Astrocyte (in vitro differentiated cells and primary cell): ENCODE results near the gene EPB42. TPM values are rescaled to one million over a fixed set of nuclear protein-coding genes. Genes with fewer than 3 reads are reported as not detected.

Experiments used
- DNase-seq: peaks from one replicate; pipeline ENCODE4 v3.0.0-alpha.2; 2010; ENCODE audit warnings: low read depth
- FAIRE-seq: peaks from 2 replicates; lab custom pipeline; 2011; peaks lifted over from hg19 to GRCh38; lab: Jason Lieb, UNC
- H2AFZ ChIP-seq: 2 replicates; pipeline ENCODE4 v1.6.0; 2012; ENCODE audit warnings: low read depth, low read length, inconsistent platforms
- H3K27ac ChIP-seq: 2 replicates; pipeline ENCODE4 v1.5.1; 2011; ENCODE audit warnings: low read depth, low read length, inconsistent platforms
- H3K27me3 ChIP-seq: 2 replicates; pipeline ENCODE4 v1.6.0; 2011; ENCODE audit warnings: low read length, inconsistent platforms; ENCODE audit not compliant: insufficient read depth
- H3K36me3 ChIP-seq: 2 replicates; pipeline ENCODE4 v1.5.1; 2011; ENCODE audit warnings: low read length, inconsistent platforms; ENCODE audit not compliant: insufficient read depth
- H3K4me1 ChIP-seq: 2 replicates; pipeline ENCODE4 v1.5.1; 2011; ENCODE audit warnings: low read length, inconsistent platforms; ENCODE audit not compliant: insufficient read depth
- H3K4me2 ChIP-seq: 2 replicates; pipeline ENCODE4 v1.6.0; 2012; ENCODE audit warnings: low read length, inconsistent platforms
- H3K4me3 ChIP-seq: 2 replicates; pipeline ENCODE4 v1.5.1; 2011; ENCODE audit warnings: low read depth, mild to moderate bottlenecking, low read length, inconsistent platforms; ENCODE audit not compliant: insufficient read depth
- H3K79me2 ChIP-seq: 2 replicates; pipeline ENCODE4 v1.6.0; 2012; ENCODE audit warnings: mild to moderate bottlenecking, low read length, inconsistent platforms; ENCODE audit not compliant: insufficient read depth
- H3K9ac ChIP-seq: 2 replicates; pipeline ENCODE4 v1.6.0; 2012; ENCODE audit warnings: mild to moderate bottlenecking, low read length, inconsistent platforms
- H3K9me3 ChIP-seq: 2 replicates; pipeline ENCODE4 v1.5.1; 2012; ENCODE audit warnings: low read depth, mild to moderate bottlenecking, low read length, inconsistent platforms; ENCODE audit not compliant: insufficient read depth
- H4K20me1 ChIP-seq: 2 replicates; pipeline ENCODE4 v1.6.0; 2012; ENCODE audit warnings: low read length, inconsistent platforms; ENCODE audit not compliant: insufficient read depth
- H3K27ac Mint-ChIP-seq: one replicate; pipeline ENCODE4 v1.8.0; 2021; ENCODE audit warnings: mild to moderate bottlenecking, mixed read lengths; ENCODE audit not compliant: unreplicated experiment
- H3K27me3 Mint-ChIP-seq: one replicate; pipeline ENCODE4 v1.8.0; 2021; ENCODE audit warnings: low read depth, mixed read lengths; ENCODE audit not compliant: unreplicated experiment
- H3K36me3 Mint-ChIP-seq: one replicate; pipeline ENCODE4 v1.8.0; 2021; ENCODE audit warnings: low read depth, mixed read lengths; ENCODE audit not compliant: unreplicated experiment
- H3K4me1 Mint-ChIP-seq: one replicate; pipeline ENCODE4 v1.8.0; 2021; ENCODE audit warnings: low read depth, mixed read lengths; ENCODE audit not compliant: unreplicated experiment
- H3K4me3 Mint-ChIP-seq: one replicate; pipeline ENCODE4 v1.8.0; 2021; ENCODE audit warnings: mild to moderate bottlenecking, moderate library complexity, mixed read lengths; ENCODE audit not compliant: unreplicated experiment
- H3K9me3 Mint-ChIP-seq: one replicate; pipeline ENCODE4 v1.8.0; 2021; ENCODE audit warnings: mild to moderate bottlenecking, mixed read lengths; ENCODE audit not compliant: unreplicated experiment
- CTCF ChIP-seq: IDR thresholded peaks from 2 replicates; pipeline ENCODE4 v1.5.1; 2011; ENCODE audit warnings: low read depth, mild to moderate bottlenecking, inconsistent platforms, low read length, moderate library complexity; ENCODE audit not compliant: insufficient read depth
- EZH2 ChIP-seq: IDR thresholded peaks from 2 replicates; pipeline ENCODE4 v1.6.1; 2012; ENCODE audit warnings: mild to moderate bottlenecking, low read length, inconsistent platforms; ENCODE audit not compliant: insufficient read depth
- total RNA-seq: library from RNA; stranded (reverse); gene quantifications from 2 replicates; pipeline ENCODE4 v1.2.1, GENCODE V29; 2021

Gene EPB42
- total RNA-seq, 1 donor from 2014 or later, result not detected

- H3K4me3 Mint-ChIP-seq, result no peak overlapping the region
- Histone ChIP-seq H3K9me3 (no peaks in the 10 kb centered on the region), H4K20me1 (no peaks in the 10 kb centered on the region), H3K36me3 (peaks cover 10% of the 10 kb centered on the region), H2AFZ (no peak overlapping the region), H3K4me1 (no peaks in the 10 kb centered on the region), H3K27me3 (no peaks in the 10 kb centered on the region), H3K4me3 (no peak overlapping the region), H3K79me2 (no peaks in the 10 kb centered on the region), H3K9ac (no peak overlapping the region), H3K4me2 (no peak overlapping the region), H3K27ac (no peak overlapping the region)
- H3K27me3 Mint-ChIP-seq, result peaks cover 3% of the 10 kb centered on the region
- H3K36me3 Mint-ChIP-seq, result peaks cover 18% of the 10 kb centered on the region
- DNase-seq (no peak), FAIRE-seq (no peak)
- H3K27ac Mint-ChIP-seq, result no peak overlapping the region
- H3K9me3 Mint-ChIP-seq, result peaks cover 9% of the 10 kb centered on the region
- H3K4me1 Mint-ChIP-seq, result no peaks in the 10 kb centered on the region
- TF ChIP-seq CTCF (no peak), EZH2 (no peak)
Measured at GRCh38 chr15:43196760-43197548, 23.9 kb downstream of the EPB42 start.

- H3K9me3 ChIP-seq, result no peaks in the 10 kb centered on the region
- no peak for TF ChIP-seq CTCF
- no peak for TF ChIP-seq EZH2
- no peaks in the 10 kb centered on the region for H4K20me1 ChIP-seq
- DNase-seq, result no peak
- H3K27ac ChIP-seq, result no peak overlapping the region
- Mint-ChIP-seq H3K27ac (no peak overlapping the region), H3K27me3 (no peaks in the 10 kb centered on the region), H3K9me3 (peaks cover 9% of the 10 kb centered on the region), H3K4me3 (no peak overlapping the region), H3K4me1 (no peaks in the 10 kb centered on the region), H3K36me3 (peaks cover 22% of the 10 kb centered on the region)
- peaks cover 15% of the 10 kb centered on the region for H3K36me3 ChIP-seq
- no peak overlapping the region for H3K4me2 ChIP-seq
- H3K9ac ChIP-seq, result no peak overlapping the region
- FAIRE-seq, result no peak
- H3K27me3 ChIP-seq, result no peaks in the 10 kb centered on the region
- no peaks in the 10 kb centered on the region for H3K79me2 ChIP-seq
- H3K4me1 ChIP-seq, result peaks cover 4% of the 10 kb centered on the region
- H3K4me3 ChIP-seq, result no peak overlapping the region
- H2AFZ ChIP-seq, result no peak overlapping the region
Measured at GRCh38 chr15:43194795-43195194, 26.0 kb downstream of the EPB42 start.

GRCh38 chr15:43193710-43194109 lies 27.1 kb downstream of the EPB42 start:
- FAIRE-seq (no peak), DNase-seq (no peak)
- Histone ChIP-seq H3K27me3 (no peaks in the 10 kb centered on the region), H3K4me2 (no peak overlapping the region), H3K4me3 (no peak overlapping the region), H3K27ac (no peak overlapping the region), H3K79me2 (no peaks in the 10 kb centered on the region), H2AFZ (no peak overlapping the region), H4K20me1 (no peaks in the 10 kb centered on the region), H3K36me3 (peaks cover 15% of the 10 kb centered on the region), H3K9ac (no peak overlapping the region), H3K9me3 (no peaks in the 10 kb centered on the region), H3K4me1 (peaks cover 5% of the 10 kb centered on the region)
- Mint-ChIP-seq H3K36me3 (peaks cover 23% of the 10 kb centered on the region), H3K4me1 (no peaks in the 10 kb centered on the region), H3K27me3 (no peaks in the 10 kb centered on the region), H3K4me3 (no peak overlapping the region), H3K27ac (no peak overlapping the region), H3K9me3 (peaks cover 6% of the 10 kb centered on the region)
- TF ChIP-seq CTCF (no peak), EZH2 (no peak)
